K562 (cell line): ENCODE measurements around the gene PPCDC. TPM values are rescaled to one million over a fixed set of nuclear protein-coding genes. Genes with fewer than 3 reads are reported as not detected.
A peak's percentile ranks its signal among the peaks of the same experiment; 100 is the strongest.

Source experiments
- C11orf30 ChIP-seq: fragments of 450-650 bp; IDR thresholded peaks from 2 replicates; pipeline ENCODE4 v1.6.1; 2016; ENCODE audit warnings: low read depth, mild to moderate bottlenecking
- DPF2 ChIP-seq: fragments of 450-650 bp; IDR thresholded peaks from 2 replicates; pipeline ENCODE4 v1.6.1; 2016
- GTF2A2 ChIP-seq: IDR thresholded peaks from 2 replicates; pipeline ENCODE4 v1.6.1; 2016; ENCODE audit warnings: mild to moderate bottlenecking, missing genetic modification characterization, missing compliant biosample characterization
- HDAC6 ChIP-seq: IDR thresholded peaks from 2 replicates; pipeline ENCODE4 v1.6.1; 2012; ENCODE audit warnings: low read depth, mild to moderate bottlenecking, control low read depth, inconsistent platforms, low read length, moderate library complexity
- KAT2B ChIP-seq: IDR thresholded peaks from one replicate; pipeline ENCODE4 v1.6.1; 2012; ENCODE audit warnings: low read depth, mild to moderate bottlenecking, control low read depth, inconsistent platforms, low read length, moderate library complexity
- MAFK ChIP-seq: IDR thresholded peaks from 2 replicates; pipeline ENCODE4 v1.6.1; 2011; ENCODE audit warnings: low read length, improper control_type of control experiment
- MXI1 ChIP-seq: IDR thresholded peaks from 2 replicates; pipeline ENCODE4 v1.6.1; 2011; ENCODE audit warnings: low read depth, mild to moderate bottlenecking, improper control_type of control experiment, low read length
- NCOA2 ChIP-seq, 2 experiments: fragments of 450-650 bp; IDR thresholded peaks; 2 replicates each; pipeline ENCODE4 v1.6.1; 2018; ENCODE audit warnings: mild to moderate bottlenecking in 2 of 2, moderate library complexity in 1 of 2; ENCODE audit not compliant: partially characterized antibody in 2 of 2
- NFXL1 ChIP-seq: fragments of 450-650 bp; formaldehyde crosslinking; IDR thresholded peaks from 2 replicates; pipeline ENCODE4 v1.4.0; 2021; ENCODE audit warnings: mild to moderate bottlenecking
- NRF1 ChIP-seq, 2 experiments: fragments of 450-650 bp; IDR thresholded peaks in 1 of 2; conservative IDR thresholded peaks in 1 of 2; 2 replicates each; pipeline ENCODE4 v1.6.1; 2014; ENCODE audit warnings: mild to moderate bottlenecking in 2 of 2
- PRDM10 ChIP-seq: fragments of 450-650 bp; IDR thresholded peaks from 2 replicates; pipeline ENCODE4 v1.6.1; 2018; ENCODE audit not compliant: partially characterized antibody
- PTTG1 ChIP-seq: fragments of 450-650 bp; IDR thresholded peaks from 2 replicates; pipeline ENCODE4 v1.6.1; 2016; ENCODE audit warnings: low read depth, mild to moderate bottlenecking, missing genetic modification characterization, missing compliant biosample characterization
- SIRT6 ChIP-seq: IDR thresholded peaks from one replicate; pipeline ENCODE4 v1.6.1; 2012; ENCODE audit warnings: low read depth, mild to moderate bottlenecking, control low read depth, inconsistent platforms, low read length, moderate library complexity
- SMAD3 ChIP-seq: fragments of 450-650 bp; formaldehyde crosslinking; conservative IDR thresholded peaks from 2 replicates; pipeline ENCODE4 v1.4.0; 2020; ENCODE audit warnings: mild to moderate bottlenecking
- SP1 ChIP-seq: sonication (generic); formaldehyde crosslinking; IDR thresholded peaks from 2 replicates; pipeline ENCODE4 v1.8.1; 2022; ENCODE audit warnings: mild to moderate bottlenecking, missing genetic modification reagents
- TRIM28 ChIP-seq: fragments of 450-650 bp; IDR thresholded peaks from 2 replicates; pipeline ENCODE4 v1.6.1; 2017
- ZNF354B ChIP-seq: fragments of 250-450 bp; sonication (Bioruptor Pico); IDR thresholded peaks from 2 replicates; pipeline ENCODE4 v1.4.0; 2020
- ZNF408 ChIP-seq: fragments of 250-450 bp; sonication (Bioruptor Pico); IDR thresholded peaks from 2 replicates; pipeline ENCODE4 v1.4.0; 2020; ENCODE audit warnings: low read depth, mild to moderate bottlenecking, moderate library complexity
- ZNF609 ChIP-seq: sonication (generic); formaldehyde crosslinking; IDR thresholded peaks from 2 replicates; pipeline ENCODE4 v1.8.1; 2023; ENCODE audit warnings: missing genetic modification reagents, mild to moderate bottlenecking, borderline replicate concordance
- ZNF707 ChIP-seq: fragments of 250-450 bp; sonication (Bioruptor Pico); conservative IDR thresholded peaks from 2 replicates; pipeline ENCODE4 v1.8.0; 2022; ENCODE audit warnings: inconsistent platforms, mild to moderate bottlenecking, moderate library complexity
- ZNF77 ChIP-seq: fragments of 250-450 bp; sonication (Bioruptor Pico); IDR thresholded peaks from 2 replicates; pipeline ENCODE4 v1.5.0; 2020
- polyA plus RNA-seq, 8 experiments: library from polyadenylated mRNA; depleted of rRNA in 4 of 8; stranded (reverse) in 5 of 8; unstranded in 3 of 8; fragments of >200 nt; fragmentation: Nextera tagmentation in 2 of 8; fragmentation: Illumina TruSeq in 1 of 8; extraction: Ambion mirVana in 2 of 8; extraction: Trizol in 1 of 8; gene quantifications; 2 replicates each; pipeline versions ENCODE4 v1.2.1 to v1.2.3, GENCODE V29; 2011 to 2014; ENCODE audit warnings: inconsistent platforms in 1 of 8, missing spikeins in 1 of 8
- total RNA-seq, 7 experiments: library from RNA; depleted of rRNA in 6 of 7; stranded (reverse); fragments of >200 nt in 6 of 7; fragmentation: Illumina TruSeq in 2 of 7; extraction: Trizol in 2 of 7; gene quantifications; 2 replicates each; pipeline versions ENCODE4 v1.2.1 to v1.2.3, GENCODE V29; 2011 to 2021; ENCODE audit warnings: low replicate concordance in 1 of 7

Gene PPCDC
- total and polyA plus RNA-seq, 9 of the 15 experiments (the other 6 are each of a cell fraction or from before 2014, with no cell fraction given): 10.9 to 53.6 (median 16.7) TPM

- peak; percentile 39; the same call in 1 of the 2 replicates for TF ChIP-seq MAFK
- peak; percentile 56; the same call in 1 of the 2 replicates for TF ChIP-seq C11orf30
- TF ChIP-seq TRIM28: no peak
- no peak for TF ChIP-seq ZNF408 (CRISPR knock-in tag)
- peak; percentile 32 to 44 for TF ChIP-seq NRF1 (conservative IDR thresholded peaks at IDR 0.05 in 1 of 2, IDR thresholded peaks at IDR 0.05 in 1 of 2)
- no peak for TF ChIP-seq SMAD3 (CRISPR knock-in tag)
- TF ChIP-seq PTTG1 (tag): no peak
- TF ChIP-seq NCOA2 (IDR thresholded peaks at IDR 0.05; ENCODE audit: partially characterized antibody in 2 of 2): no peak
- TF ChIP-seq ZNF354B: no peak
- no peak for TF ChIP-seq ZNF77 (CRISPR knock-in tag)
- TF ChIP-seq DPF2: 0 out of 2 replicates have a peak, but pooled peaks have one; percentile 32
- no peak for TF ChIP-seq ZNF609
- TF ChIP-seq KAT2B: no peak
- no peak for TF ChIP-seq NFXL1 (CRISPR knock-in tag)
- peak; percentile 58 for TF ChIP-seq PRDM10
- no peak for TF ChIP-seq HDAC6
- TF ChIP-seq SIRT6: no peak
- no peak for TF ChIP-seq MXI1
- no peak for TF ChIP-seq GTF2A2
- TF ChIP-seq SP1 (CRISPR knock-in tag): no peak
- TF ChIP-seq ZNF707: no peak
Observed at GRCh38 chr15:75090388-75090734, 67.0 kb downstream of the PPCDC start (continued).
